NCI-H1417 treated with DMSO at 0.1 percent for 48 hours (cell line): ENCODE data around the gene NFIB.

Experiments used
- DNase-seq: peaks from one replicate; lab custom pipeline; 2025; lab: John Stamatoyannopoulos, UW

NFIB gene

GRCh38 chr9:14214065-14214684 is 99.8 kb downstream of the NFIB start:
- no peak for DNase-seq

DNA sequence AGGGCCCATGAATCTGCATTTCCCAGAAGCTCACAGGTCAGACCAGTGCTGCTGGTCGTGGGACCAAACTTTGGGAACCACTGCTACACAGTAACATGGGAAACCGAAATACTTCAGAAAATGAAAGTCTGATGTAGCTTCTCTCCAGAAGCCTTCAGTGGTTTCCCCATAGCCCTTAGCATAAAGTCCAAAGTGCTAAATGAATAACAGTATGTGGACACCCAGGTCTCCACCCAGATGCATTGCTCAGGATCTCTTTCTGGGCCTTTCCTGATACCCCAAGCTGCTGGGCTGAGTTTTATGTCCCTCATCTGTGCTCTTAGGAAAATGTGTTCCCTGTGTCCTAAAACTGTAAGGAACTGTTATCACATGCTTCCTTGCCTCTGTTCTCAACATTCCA is 100.4 kb downstream of the NFIB start:
- no peak for DNase-seq

DNA sequence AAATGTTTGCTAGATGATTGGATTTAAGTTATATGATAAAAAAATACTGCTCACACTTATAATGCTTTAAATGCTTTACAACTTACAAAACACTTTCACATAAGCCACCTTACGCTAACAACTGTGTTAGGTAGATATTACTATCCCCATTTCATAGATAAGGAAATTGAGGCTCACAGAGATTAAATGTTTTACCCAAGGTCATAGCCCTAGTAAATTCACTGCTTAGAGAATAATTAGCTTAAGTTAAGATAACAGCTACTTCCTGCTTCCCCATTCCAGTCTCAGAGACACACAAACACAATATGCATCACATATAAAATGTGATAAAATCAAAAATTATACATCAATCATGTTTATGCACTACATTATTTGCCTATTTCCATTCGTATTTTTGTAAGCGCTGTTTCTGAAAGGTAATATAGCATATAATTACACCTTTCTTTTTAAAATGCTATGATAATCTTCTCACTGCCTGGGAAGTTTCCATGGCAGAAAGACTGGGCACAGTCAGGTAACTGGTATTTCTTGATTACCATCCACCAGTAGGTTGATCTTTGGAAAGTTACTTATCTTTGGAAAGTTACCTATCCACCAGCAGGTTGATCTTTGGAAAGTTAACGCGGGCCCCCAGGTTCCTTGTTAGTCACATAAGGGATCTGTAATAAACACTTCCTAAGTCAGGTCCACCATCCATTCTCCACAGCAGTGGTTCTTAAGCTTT is 101.1 kb downstream of the NFIB start:
- DNase-seq, result no peak

GRCh38 chr9:14212077-14212476 is 101.9 kb downstream of the NFIB start:
- DNase-seq, result no peak

GRCh38 chr9:14211564-14211963 is 102.4 kb downstream of the NFIB start:
- no peak for DNase-seq

DNA sequence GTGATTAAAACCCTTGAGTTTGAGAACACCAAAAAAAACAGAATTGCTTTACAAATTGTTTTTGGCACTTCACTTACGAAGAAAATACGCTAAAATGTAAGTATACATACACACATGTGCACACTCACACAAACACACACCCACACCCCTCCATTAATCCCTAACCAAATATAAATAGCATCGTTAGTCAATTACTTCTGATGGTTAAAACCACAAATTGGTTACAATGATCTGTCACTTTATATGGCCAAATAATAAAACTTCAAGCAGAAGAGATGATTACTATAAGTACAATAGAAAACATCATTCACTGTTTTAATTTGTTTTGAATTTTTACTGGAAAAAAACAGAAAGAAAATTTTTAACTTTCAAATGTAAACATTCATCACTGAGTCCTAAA is 103.5 kb downstream of the NFIB start:
- DNase-seq, result no peak

GRCh38 chr9:14209399-14210345 is 104.3 kb downstream of the NFIB start:
- no peak for DNase-seq

GRCh38 chr9:14207352-14207995 is 106.5 kb downstream of the NFIB start:
- DNase-seq, result no peak

- DNase-seq, result no peak
Measured at GRCh38 chr9:14205463-14205862, 108.5 kb downstream of the NFIB start.

DNA sequence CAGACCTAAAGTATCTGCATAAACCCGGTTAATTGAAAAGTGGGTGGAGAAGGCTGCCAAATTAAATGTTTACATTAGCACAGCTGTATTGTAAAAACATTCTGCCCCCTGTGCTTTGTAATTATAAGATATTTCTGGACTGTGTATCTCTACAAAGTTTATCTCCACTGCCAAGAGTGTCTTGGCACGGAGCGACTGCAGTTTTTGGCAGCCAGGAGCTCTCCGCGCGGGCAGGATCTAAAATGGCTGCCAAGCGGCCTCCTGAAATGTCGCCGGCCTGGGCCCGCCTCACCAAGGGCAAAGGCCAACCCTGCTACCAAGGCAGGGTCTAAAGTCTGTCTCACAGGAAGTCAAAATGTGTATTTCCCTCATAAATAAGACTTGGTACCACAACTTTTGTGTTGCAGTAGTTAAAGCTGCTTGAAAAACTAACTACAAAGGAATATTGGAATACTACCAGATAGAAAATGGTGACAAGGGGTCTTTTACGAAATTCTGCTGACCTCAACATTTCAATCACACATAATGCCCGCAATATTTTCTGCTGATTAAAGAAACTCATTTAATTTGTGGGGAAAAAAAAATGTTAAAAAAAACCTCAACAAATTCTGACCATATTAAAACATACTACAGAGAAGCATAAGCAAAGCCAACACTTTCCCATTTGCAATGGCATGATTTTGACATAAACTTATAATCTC is 110.4 kb downstream of the NFIB start:
- no peak for DNase-seq

GRCh38 chr9:14198841-14199455 is 115.0 kb downstream of the NFIB start:
- no peak for DNase-seq

GRCh38 chr9:14198047-14198840 is 115.7 kb downstream of the NFIB start:
- DNase-seq, result no peak

DNA sequence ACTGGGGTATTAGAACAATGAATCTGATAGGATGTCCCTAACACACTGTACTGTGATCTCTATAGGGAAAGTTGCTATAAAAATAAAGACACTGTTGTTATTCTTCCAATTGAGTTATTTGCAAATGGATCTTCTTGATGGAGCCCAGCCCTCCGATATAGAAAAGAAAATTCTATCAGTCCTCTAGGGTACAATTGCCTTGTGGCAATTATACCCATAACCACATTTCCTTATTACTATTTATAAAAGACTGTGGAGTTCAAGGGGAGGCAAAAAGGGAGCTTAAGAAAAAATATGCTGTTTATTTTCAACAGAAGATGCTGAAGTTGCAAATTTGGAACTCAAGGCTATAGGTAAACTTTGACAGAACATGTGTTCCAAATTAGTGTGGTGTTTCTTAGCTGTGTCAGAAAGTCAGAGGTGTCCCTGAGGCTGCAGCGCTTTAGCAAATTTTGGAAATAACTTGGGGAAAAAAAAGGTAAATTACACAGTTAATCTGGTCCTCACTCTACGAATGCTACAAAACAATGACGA is 116.5 kb downstream of the NFIB start:
- no peak for DNase-seq

DNA sequence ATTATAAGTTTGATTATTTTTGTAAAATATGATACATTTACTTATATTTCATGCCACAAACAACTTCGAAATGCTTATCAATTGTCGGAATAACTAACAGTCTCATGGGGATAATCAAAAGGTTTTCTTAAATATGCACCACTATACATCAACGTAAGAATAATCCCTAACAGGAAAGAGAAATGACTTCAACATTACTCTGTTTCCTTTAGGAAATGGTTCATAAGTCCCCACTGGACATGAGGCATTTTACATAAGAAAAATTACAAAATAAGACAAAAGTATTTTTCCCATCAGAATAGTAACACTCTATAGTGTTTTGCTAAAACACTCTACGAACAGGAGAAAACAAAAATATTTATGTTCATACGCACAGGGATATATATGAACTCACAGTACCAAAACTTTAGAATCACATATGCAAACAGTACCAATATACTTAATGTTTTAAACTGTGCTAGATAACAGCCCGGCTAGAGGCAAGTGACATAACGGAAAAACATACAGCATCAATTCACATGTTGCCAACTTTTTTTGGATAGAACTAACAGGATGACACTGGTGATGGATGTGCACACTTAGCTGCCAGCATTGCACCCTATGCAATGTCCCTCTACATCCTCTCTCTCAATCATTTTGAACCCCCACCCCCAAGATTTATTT is 120.5 kb downstream of the NFIB start:
- no peak for DNase-seq

DNA sequence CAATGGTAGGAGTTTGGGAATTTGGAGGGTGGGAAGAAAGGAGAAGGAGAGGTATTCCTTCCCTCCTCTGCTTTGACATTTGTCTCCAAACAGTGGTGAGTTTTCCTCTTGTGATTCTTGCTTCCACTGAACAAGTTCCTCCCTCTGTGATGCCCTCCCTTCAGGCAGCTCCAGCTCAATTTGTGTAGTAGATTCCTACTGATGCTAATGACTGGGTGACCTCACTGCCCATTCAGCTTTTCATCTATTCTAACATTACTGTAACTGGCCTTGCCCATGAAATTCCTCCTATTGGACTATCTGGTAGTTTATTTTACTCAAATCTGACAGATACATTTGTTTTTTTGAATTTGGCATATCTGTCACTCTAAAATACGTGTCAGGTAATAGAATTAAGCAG is 121.4 kb downstream of the NFIB start:
- DNase-seq, result no peak

DNA sequence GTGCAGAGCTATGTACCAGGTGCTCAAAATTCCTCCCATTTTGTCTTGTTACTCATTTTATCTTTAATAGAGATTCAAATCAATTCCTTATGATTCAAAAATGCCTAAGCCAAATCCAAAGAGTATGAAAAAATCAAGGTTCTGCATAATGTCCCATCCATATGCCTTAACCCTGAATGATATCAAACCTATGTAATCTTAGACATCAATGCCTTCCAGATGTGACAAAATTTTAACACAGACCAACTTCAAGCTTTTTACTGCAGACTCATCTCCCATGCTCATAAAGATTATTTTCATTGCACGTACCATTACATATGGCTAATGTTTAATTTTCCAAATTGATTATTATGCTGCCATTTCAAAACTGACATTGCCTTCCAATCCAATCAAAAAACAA is 122.4 kb downstream of the NFIB start:
- DNase-seq, result no peak

GRCh38 chr9:14190240-14190639 is 123.7 kb downstream of the NFIB start:
- DNase-seq, result no peak

DNA sequence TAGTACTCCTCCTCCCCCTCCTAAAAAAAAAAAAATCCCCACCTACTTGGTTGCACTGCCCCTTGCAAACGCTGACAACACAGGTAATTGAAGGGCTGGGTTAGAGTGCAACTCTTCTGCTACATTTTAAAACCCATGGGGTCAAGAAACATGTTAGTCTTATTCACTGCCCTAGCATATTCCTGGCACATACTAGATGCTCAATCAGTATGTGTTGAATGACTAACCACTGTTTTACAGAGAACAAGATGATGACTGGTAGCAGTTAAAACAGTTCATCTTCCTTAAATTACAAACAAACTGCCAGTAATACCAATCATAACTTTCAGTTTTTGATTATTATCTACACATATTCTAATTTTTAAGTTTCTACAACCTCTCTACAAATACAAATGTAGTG is 124.4 kb downstream of the NFIB start:
- no peak for DNase-seq

DNA sequence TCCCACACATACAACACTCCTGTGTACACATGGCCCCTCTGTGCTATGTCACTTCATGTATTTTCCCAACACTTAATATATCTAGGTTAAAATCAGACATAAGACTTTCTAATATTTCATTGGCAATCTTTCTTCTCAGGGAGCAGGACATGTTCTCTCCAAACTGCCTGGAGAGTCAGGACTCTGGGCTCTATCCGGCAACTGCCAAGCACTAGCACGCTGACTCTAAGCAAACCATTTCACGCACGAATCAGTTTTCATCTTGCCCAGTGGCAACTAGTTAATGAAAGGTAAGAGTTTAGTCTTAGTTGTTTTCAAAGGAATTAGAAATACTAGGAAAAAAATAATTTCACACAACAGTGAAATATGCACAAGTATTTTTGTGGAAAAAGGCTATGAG is 124.8 kb downstream of the NFIB start:
- DNase-seq, result no peak

DNA sequence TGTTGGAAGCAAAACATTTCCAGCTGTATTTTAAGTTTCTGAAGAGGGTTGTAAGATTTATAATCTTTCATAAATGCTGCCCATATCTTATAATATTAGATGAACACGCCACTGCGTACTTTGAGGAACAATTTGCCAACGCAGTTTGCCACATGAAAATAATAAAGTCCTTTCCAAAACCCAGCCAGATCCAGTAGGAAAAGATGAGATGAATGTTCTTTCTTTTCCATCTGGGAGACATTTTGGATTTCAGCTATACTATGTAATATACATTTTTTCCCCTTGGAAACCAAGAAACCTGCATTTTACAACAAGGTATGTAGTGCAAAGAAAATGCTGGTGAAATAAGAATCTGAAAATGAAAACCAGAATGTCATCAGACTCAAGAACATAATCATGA is 125.4 kb downstream of the NFIB start:
- DNase-seq, result no peak
